Activated CD8-positive, alpha-beta T cell treated with anti-CD3 and anti-CD28 coated beads for 36 hours (primary cell): Measurements from ENCODE around the gene SEC14L2. TPM values are rescaled to one million over a fixed set of nuclear protein-coding genes. Genes with fewer than 3 reads are reported as not detected.

Experiments used
- ATAC-seq: fragments of 200-7000 bp; cut with Tn5 transposase; one replicate; pipeline ENCODE4 v1.10.0; 2021; ENCODE audit warnings: mild to moderate bottlenecking, moderate library complexity
- CTCF ChIA-PET: fragments of 350-600 bp; sonication (Branson Sonifier 250); formaldehyde crosslinking; loops from one replicate; lab custom pipeline; 2021; ENCODE audit warnings: antibody characterized with exemption; lab: Charles Lee
- POLR2A ChIA-PET: fragments of 350-600 bp; sonication (Branson Sonifier 250); formaldehyde crosslinking; loops from one replicate; lab custom pipeline; 2021; ENCODE audit warnings: antibody characterized with exemption; lab: Charles Lee
- DNase-seq: peaks from one replicate; pipeline ENCODE4 v3.0.0-alpha.2; 2020
- H3K27ac Mint-ChIP-seq: one replicate; pipeline ENCODE4 v1.8.0; 2021; ENCODE audit warnings: mild to moderate bottlenecking, mixed read lengths
- H3K27me3 Mint-ChIP-seq: one replicate; pipeline ENCODE4 v1.8.0; 2021; ENCODE audit warnings: mixed read lengths
- H3K36me3 Mint-ChIP-seq: one replicate; pipeline ENCODE4 v1.8.0; 2021; ENCODE audit warnings: low read depth, mixed read lengths
- H3K4me1 Mint-ChIP-seq: one replicate; pipeline ENCODE4 v1.8.0; 2021; ENCODE audit warnings: low read depth, mixed read lengths
- H3K4me3 Mint-ChIP-seq: one replicate; pipeline ENCODE4 v1.8.0; 2021; ENCODE audit warnings: mild to moderate bottlenecking, moderate library complexity, mixed read lengths
- H3K9me3 Mint-ChIP-seq: one replicate; pipeline ENCODE4 v1.8.0; 2021; ENCODE audit warnings: mixed read lengths
- CTCF ChIP-seq: fragments of 200-600 bp; IDR thresholded peaks from one replicate; pipeline ENCODE4 v1.8.0; 2022; ENCODE audit warnings: antibody characterized with exemption, mild to moderate bottlenecking
- intact Hi-C: fragments of 100-400 bp; cut with micrococcal nuclease; formaldehyde crosslinking; loops from one replicate; pipeline ENCODE4 v1.10.0; 2022
- total RNA-seq, 2 experiments: library from RNA; stranded (reverse); gene quantifications; one replicate each; pipeline ENCODE4 v1.2.3, GENCODE V29; 2021

The SEC14L2 gene
- total RNA-seq, 2 experiments from 2014 or later: 15.1 to 15.4 TPM

- ATAC-seq: no peak
- peaks cover 5% of the 10 kb centered on the region for H3K9me3 Mint-ChIP-seq
- peak overlapping the region; percentile 96 for H3K27ac Mint-ChIP-seq
- peak overlapping the region; percentile 87 for H3K4me3 Mint-ChIP-seq
- DNase-seq: peak; percentile 33
- peaks cover 4% of the 10 kb centered on the region for H3K27me3 Mint-ChIP-seq
- TF ChIP-seq CTCF: no peak
- peaks cover 23% of the 10 kb centered on the region for H3K36me3 Mint-ChIP-seq
- peaks cover 32% of the 10 kb centered on the region for H3K4me1 Mint-ChIP-seq
- CTCF ChIA-PET: interaction anchor here (0.6 to 7.1 kb wide), 6 partner anchors 10 to 147 kb away, joined by 3 to 65 read pairs (median 4); partner anchors contain the start of genes MTFP1 and SEC14L2
- intact Hi-C loops: no loop called here
- POLR2A ChIA-PET: interaction anchor here (0.7 to 6.6 kb wide), 3 partner anchors 10 to 147 kb away, joined by 3 to 78 read pairs (median 5); partner anchors contain the start of gene MTFP1
Observed at GRCh38 chr22:30434843-30435242, 38.0 kb downstream of the SEC14L2 start.

GRCh38 chr22:30435674-30436126 is 38.9 kb downstream of the SEC14L2 start:
- Mint-ChIP-seq H3K9me3 (peaks cover 5% of the 10 kb centered on the region), H3K4me1 (peaks cover 32% of the 10 kb centered on the region)
- intact Hi-C loops: no loop called here

GRCh38 chr22:30436196-30436595 is 39.4 kb downstream of the SEC14L2 start:
- DNase-seq (no peak), ATAC-seq (no peak)
- peaks cover 23% of the 10 kb centered on the region for H3K36me3 Mint-ChIP-seq
- ChIA-PET CTCF (interaction anchor here (0.9 to 7.1 kb wide), 7 partner anchors 9 to 149 kb away, joined by 3 to 65 read pairs (median 4); partner anchors contain the start of genes MTFP1 and SEC14L2), POLR2A (interaction anchor here (6.6 kb wide), 1 partner anchor 11 kb away, joined by 78 read pairs; the partner anchor contains the start of gene MTFP1)
- TF ChIP-seq CTCF: no peak
- H3K4me3 Mint-ChIP-seq: peak overlapping the region; percentile 87
- peaks cover 5% of the 10 kb centered on the region for H3K9me3 Mint-ChIP-seq
- peaks cover 32% of the 10 kb centered on the region for H3K4me1 Mint-ChIP-seq
- H3K27me3 Mint-ChIP-seq: peaks cover 14% of the 10 kb centered on the region
- H3K27ac Mint-ChIP-seq: peak overlapping the region; percentile 96
- intact Hi-C loops: no loop called here

More at GRCh38 chr22:30435674-30436126, 38.9 kb downstream of the SEC14L2 start:
- Mint-ChIP-seq H3K27ac (peak overlapping the region; percentile 96), H3K27me3 (peaks cover 10% of the 10 kb centered on the region), H3K4me3 (peak overlapping the region; percentile 87), H3K36me3 (peaks cover 23% of the 10 kb centered on the region)
- DNase-seq (peak; percentile 93), ATAC-seq (peak; percentile 91)
- ChIA-PET CTCF (interaction anchor here (0.9 to 7.1 kb wide), 8 partner anchors 10 to 148 kb away, joined by 3 to 65 read pairs (median 4); partner anchors contain the start of genes MTFP1 and SEC14L2), POLR2A (interaction anchor here (1.8 to 6.6 kb wide), 2 partner anchors 11 to 148 kb away, joined by 5 to 78 read pairs; partner anchors contain the start of gene MTFP1)
- peak; percentile 64 for TF ChIP-seq CTCF

GRCh38 chr22:30438559-30438958 is 41.7 kb downstream of the SEC14L2 start:
- intact Hi-C loops: no loop called here
- no peak overlapping the region for H3K4me3 Mint-ChIP-seq
- peaks cover 11% of the 10 kb centered on the region for H3K9me3 Mint-ChIP-seq
- H3K4me1 Mint-ChIP-seq: peaks cover 39% of the 10 kb centered on the region
- DNase-seq: no peak
- peaks cover 23% of the 10 kb centered on the region for H3K27me3 Mint-ChIP-seq
- ChIA-PET POLR2A (interaction anchor here (6.6 kb wide), 1 partner anchor 14 kb away, joined by 78 read pairs; the partner anchor contains the start of gene MTFP1), CTCF (interaction anchor here (0.9 to 7.1 kb wide), 2 partner anchors 15 to 45 kb away, joined by 3 to 65 read pairs; partner anchors contain the start of gene MTFP1)
- H3K27ac Mint-ChIP-seq: no peak overlapping the region
- H3K36me3 Mint-ChIP-seq: peaks cover 23% of the 10 kb centered on the region
- no peak for TF ChIP-seq CTCF
- ATAC-seq: no peak

GRCh38 chr22:30439226-30439625 is 42.4 kb downstream of the SEC14L2 start:
- ATAC-seq (no peak), DNase-seq (no peak)
- Mint-ChIP-seq H3K36me3 (peaks cover 18% of the 10 kb centered on the region), H3K27me3 (peaks cover 23% of the 10 kb centered on the region), H3K4me3 (no peak overlapping the region), H3K4me1 (peaks cover 35% of the 10 kb centered on the region), H3K27ac (no peak overlapping the region), H3K9me3 (peaks cover 11% of the 10 kb centered on the region)
- intact Hi-C loops: no loop called here
- POLR2A ChIA-PET: no interaction called here
- no peak for TF ChIP-seq CTCF
- CTCF ChIA-PET: interaction anchor here (7.1 kb wide), 1 partner anchor 16 kb away, joined by 65 read pairs; the partner anchor contains the start of gene MTFP1
